ENCODE data around the gene PRPF18. TPM values are rescaled to one million over a fixed set of nuclear protein-coding genes. Genes with fewer than 3 reads are reported as not detected.

Gene PRPF18
- total and polyA plus RNA-seq, 7 experiments from 2014 or later: 20.2 to 42.8 (median 28.8) TPM

GRCh38 chr10:13651969-13652720 is 65.4 kb downstream of the PRPF18 start:
- no peak overlapping the region for H3K27ac ChIP-seq (ENCODE audit: low read depth, low read length)
- no peaks in the 10 kb centered on the region for H3K36me3 ChIP-seq (ENCODE audit: control insufficient read depth in 2 of 3, insufficient read depth in 3 of 3, low read length in 3 of 3)
- no peaks in the 10 kb centered on the region for H3K27me3 Mint-ChIP-seq
- no peak overlapping the region for H3K4me3 ChIP-seq (ENCODE audit: low read length)
- intact Hi-C loops (cut with micrococcal nuclease): no loop called here
- peak overlapping the region in 3 of 9 donors; percentile 12 to 40 (median 23) for H3K27ac Mint-ChIP-seq
- no peaks in the 10 kb centered on the region for H3K9me3 Mint-ChIP-seq
- peaks cover 0 to 17% (median 16%) of the 10 kb centered on the region in 7 donors for H3K4me1 Mint-ChIP-seq
- H3K9me3 ChIP-seq (ENCODE audit: control insufficient read depth in 2 of 3, low read length in 3 of 3): no peaks in the 10 kb centered on the region
- peaks cover 5 to 7% of the 10 kb centered on the region in 2 donors for H3K4me1 ChIP-seq (ENCODE audit: control insufficient read depth in 2 of 2, insufficient read depth in 2 of 2, low read length in 2 of 2)
- no peak overlapping the region for H3K4me3 Mint-ChIP-seq
- no peaks in the 10 kb centered on the region for H3K27me3 ChIP-seq (ENCODE audit: control insufficient read depth in 2 of 2, insufficient read depth in 2 of 2, low read length in 2 of 2)
- ATAC-seq (no peak), DNase-seq (no peak)
- ChIA-PET CTCF (interaction anchor here (1.6 kb wide), 1 partner anchor 7 kb away, joined by 3 read pairs; no protein-coding TSS in a partner anchor), POLR2A (interaction anchor here (1.2 kb wide), 1 partner anchor 9 kb away, joined by 3 read pairs; no protein-coding TSS in a partner anchor)
- H3K36me3 Mint-ChIP-seq: peaks cover 0 to 25% (median 5%) of the 10 kb centered on the region in 5 donors

GRCh38 chr10:13652860-13653259 is 66.1 kb downstream of the PRPF18 start:
- ChIA-PET POLR2A (no interaction called here), CTCF (no interaction called here)
- Mint-ChIP-seq H3K27ac (peak overlapping the region in 1 of 9 donors; percentile 22), H3K9me3 (no peaks in the 10 kb centered on the region), H3K4me1 (peaks cover 0 to 14% (median 12%) of the 10 kb centered on the region in 7 donors), H3K4me3 (no peak overlapping the region), H3K36me3 (peaks cover 0 to 22% (median 4%) of the 10 kb centered on the region in 5 donors), H3K27me3 (no peaks in the 10 kb centered on the region)
- Histone ChIP-seq H3K9me3 (ENCODE audit: control insufficient read depth in 2 of 3, low read length in 3 of 3) (no peaks in the 10 kb centered on the region), H3K4me3 (ENCODE audit: low read length) (no peak overlapping the region), H3K27ac (ENCODE audit: low read depth, low read length) (no peak overlapping the region), H3K36me3 (ENCODE audit: control insufficient read depth in 2 of 3, insufficient read depth in 3 of 3, low read length in 3 of 3) (no peaks in the 10 kb centered on the region), H3K27me3 (ENCODE audit: control insufficient read depth in 2 of 2, insufficient read depth in 2 of 2, low read length in 2 of 2) (no peaks in the 10 kb centered on the region), H3K4me1 (ENCODE audit: control insufficient read depth in 2 of 2, insufficient read depth in 2 of 2, low read length in 2 of 2) (peaks cover 5 to 7% of the 10 kb centered on the region in 2 donors)
- intact Hi-C loops (cut with micrococcal nuclease): no loop called here
- no peak for ATAC-seq
- DNase-seq: no peak

GRCh38 chr10:13654118-13654830 is 67.5 kb downstream of the PRPF18 start:
- DNase-seq (no peak), ATAC-seq (no peak)
- H3K27ac Mint-ChIP-seq: peak overlapping the region in 3 of 9 donors; percentile 5 to 65 (median 43)
- CTCF ChIA-PET: interaction anchor here (0.7 kb wide), 1 partner anchor 121 kb away, joined by 3 read pairs; no protein-coding TSS in a partner anchor
- H3K4me3 ChIP-seq (ENCODE audit: low read length): no peak overlapping the region
- peaks cover 0 to 6% (median 3%) of the 10 kb centered on the region in 7 donors for H3K4me1 Mint-ChIP-seq
- peaks cover 0 to 6% of the 10 kb centered on the region in 2 donors for H3K4me1 ChIP-seq (ENCODE audit: control insufficient read depth in 2 of 2, insufficient read depth in 2 of 2, low read length in 2 of 2)
- H3K27me3 Mint-ChIP-seq: no peaks in the 10 kb centered on the region
- no peak overlapping the region for H3K4me3 Mint-ChIP-seq
- POLR2A ChIA-PET: no interaction called here
- no peaks in the 10 kb centered on the region for H3K36me3 ChIP-seq (ENCODE audit: control insufficient read depth in 2 of 3, insufficient read depth in 3 of 3, low read length in 3 of 3)
- H3K27ac ChIP-seq (ENCODE audit: low read depth, low read length): no peak overlapping the region
- peaks cover 0 to 8% (median 4%) of the 10 kb centered on the region in 5 donors for H3K36me3 Mint-ChIP-seq
- H3K9me3 Mint-ChIP-seq: no peaks in the 10 kb centered on the region
- H3K9me3 ChIP-seq (ENCODE audit: control insufficient read depth in 2 of 3, low read length in 3 of 3): no peaks in the 10 kb centered on the region
- no peaks in the 10 kb centered on the region for H3K27me3 ChIP-seq (ENCODE audit: control insufficient read depth in 2 of 2, insufficient read depth in 2 of 2, low read length in 2 of 2)
- intact Hi-C loops (cut with micrococcal nuclease): no loop called here

DNA sequence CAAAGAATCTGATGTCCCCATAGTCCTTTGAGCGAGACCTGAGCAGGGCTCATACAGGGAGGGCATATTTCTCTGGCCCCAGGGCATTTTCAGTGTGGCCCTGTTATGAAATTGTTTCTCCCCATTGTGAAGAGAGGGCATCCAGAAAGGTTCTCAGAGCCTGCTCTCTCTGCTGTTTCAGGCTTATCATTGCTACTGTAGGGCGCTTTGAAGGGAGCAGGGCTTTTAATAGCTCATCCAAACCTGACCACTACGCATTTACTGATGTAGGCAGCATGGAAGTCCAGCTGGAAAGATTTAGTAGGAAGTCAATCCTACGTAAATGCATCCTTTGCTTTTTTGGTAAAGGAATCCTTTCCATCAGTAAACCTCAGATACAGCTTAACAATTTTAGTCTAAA is 68.1 kb downstream of the PRPF18 start:
- POLR2A ChIA-PET: no interaction called here

GRCh38 chr10:13656337-13657100 is 69.8 kb downstream of the PRPF18 start:
- Mint-ChIP-seq H3K9me3 (no peaks in the 10 kb centered on the region), H3K27ac (no peak overlapping the region), H3K4me3 (no peak overlapping the region), H3K4me1 (peaks cover 6 to 16% (median 14%) of the 10 kb centered on the region in 7 donors), H3K36me3 (peaks cover 0 to 8% (median 4%) of the 10 kb centered on the region in 5 donors), H3K27me3 (peaks cover 0 to 4% (median 0%) of the 10 kb centered on the region in 5 donors)
- Histone ChIP-seq H3K4me3 (ENCODE audit: low read length) (no peak overlapping the region), H3K27ac (ENCODE audit: low read depth, low read length) (no peak overlapping the region), H3K27me3 (ENCODE audit: control insufficient read depth in 2 of 2, insufficient read depth in 2 of 2, low read length in 2 of 2) (no peaks in the 10 kb centered on the region), H3K4me1 (ENCODE audit: control insufficient read depth in 2 of 2, insufficient read depth in 2 of 2, low read length in 2 of 2) (peaks cover 0 to 16% of the 10 kb centered on the region in 2 donors), H3K36me3 (ENCODE audit: control insufficient read depth in 2 of 3, insufficient read depth in 3 of 3, low read length in 3 of 3) (no peaks in the 10 kb centered on the region), H3K9me3 (ENCODE audit: control insufficient read depth in 2 of 3, low read length in 3 of 3) (no peaks in the 10 kb centered on the region)
- intact Hi-C loops (cut with micrococcal nuclease): no loop called here
- ATAC-seq: no peak
- ChIA-PET CTCF (no interaction called here), POLR2A (interaction anchor here (0.6 kb wide), 1 partner anchor 119 kb away, joined by 3 read pairs; no protein-coding TSS in a partner anchor)
- no peak for DNase-seq

More for the DNA sequence above, 68.1 kb downstream of the PRPF18 start:
- peaks cover under 1 to 11% (median 6%) of the 10 kb centered on the region in 7 donors for H3K4me1 Mint-ChIP-seq
- H3K27ac ChIP-seq (ENCODE audit: low read depth, low read length): no peak overlapping the region
- H3K9me3 ChIP-seq (ENCODE audit: control insufficient read depth in 2 of 3, low read length in 3 of 3): no peaks in the 10 kb centered on the region
- peaks cover 0 to 8% (median 4%) of the 10 kb centered on the region in 5 donors for H3K36me3 Mint-ChIP-seq
- no peak overlapping the region for H3K4me3 Mint-ChIP-seq
- H3K9me3 Mint-ChIP-seq: no peaks in the 10 kb centered on the region
- H3K27ac Mint-ChIP-seq: peak overlapping the region in 1 of 9 donors; percentile 43
- H3K36me3 ChIP-seq (ENCODE audit: control insufficient read depth in 2 of 3, insufficient read depth in 3 of 3, low read length in 3 of 3): no peaks in the 10 kb centered on the region
- no peaks in the 10 kb centered on the region for H3K27me3 ChIP-seq (ENCODE audit: control insufficient read depth in 2 of 2, insufficient read depth in 2 of 2, low read length in 2 of 2)
- no peak for DNase-seq
- peaks cover 0 to 11% of the 10 kb centered on the region in 2 donors for H3K4me1 ChIP-seq (ENCODE audit: control insufficient read depth in 2 of 2, insufficient read depth in 2 of 2, low read length in 2 of 2)
- ATAC-seq: no peak
- H3K4me3 ChIP-seq (ENCODE audit: low read length): no peak overlapping the region
- intact Hi-C loops (cut with micrococcal nuclease): no loop called here
- CTCF ChIA-PET: interaction anchor here (0.7 kb wide), 1 partner anchor 121 kb away, joined by 3 read pairs; no protein-coding TSS in a partner anchor
- no peaks in the 10 kb centered on the region for H3K27me3 Mint-ChIP-seq

DNA sequence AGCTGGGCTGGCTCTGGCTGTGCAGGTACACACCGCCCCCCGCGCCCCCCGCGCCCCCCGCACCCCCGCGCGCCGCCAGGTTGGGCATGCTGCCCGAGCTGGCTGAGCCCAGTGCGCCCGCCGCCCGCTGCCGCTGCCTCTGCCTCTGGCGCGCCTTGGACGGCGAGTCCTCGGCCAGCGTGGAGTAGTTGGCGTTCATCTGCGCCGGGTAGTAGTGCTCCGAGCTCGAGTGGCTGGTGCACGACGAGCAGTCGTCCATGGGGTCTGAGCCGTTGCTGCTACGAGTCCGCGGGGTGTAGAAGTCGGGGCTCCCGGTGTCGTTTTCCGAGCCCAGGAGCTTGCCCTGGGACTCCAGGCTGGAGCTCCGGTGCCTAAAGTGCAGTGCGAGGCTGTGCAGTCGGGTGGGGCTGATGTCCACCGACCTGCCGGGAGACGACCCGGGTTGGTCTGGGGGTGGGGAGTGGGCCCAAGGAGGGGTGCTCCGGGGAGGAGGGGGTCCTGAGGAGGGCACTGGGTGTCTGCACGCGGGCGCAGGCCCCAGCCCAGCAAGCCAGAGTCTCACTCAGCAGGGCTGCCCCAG is 70.4 kb downstream of the PRPF18 start:
- Histone ChIP-seq H3K36me3 (ENCODE audit: control insufficient read depth in 2 of 3, insufficient read depth in 3 of 3, low read length in 3 of 3) (no peaks in the 10 kb centered on the region), H3K27me3 (ENCODE audit: control insufficient read depth in 2 of 2, insufficient read depth in 2 of 2, low read length in 2 of 2) (no peaks in the 10 kb centered on the region), H3K4me1 (ENCODE audit: control insufficient read depth in 2 of 2, insufficient read depth in 2 of 2, low read length in 2 of 2) (peaks cover 0 to 16% of the 10 kb centered on the region in 2 donors), H3K27ac (ENCODE audit: low read depth, low read length) (no peak overlapping the region), H3K9me3 (ENCODE audit: control insufficient read depth in 2 of 3, low read length in 3 of 3) (no peaks in the 10 kb centered on the region), H3K4me3 (ENCODE audit: low read length) (no peak overlapping the region)
- ChIA-PET CTCF (interaction anchor here (0.6 kb wide), 1 partner anchor 267 kb away, joined by 4 read pairs; no protein-coding TSS in a partner anchor), POLR2A (no interaction called here)
- DNase-seq (no peak), ATAC-seq (no peak)
- no peak overlapping the region for H3K4me3 Mint-ChIP-seq
- intact Hi-C loops (cut with micrococcal nuclease): no loop called here
- H3K27me3 Mint-ChIP-seq: peaks cover 0 to 4% (median 0%) of the 10 kb centered on the region in 5 donors
- peaks cover 0 to 4% (median 3%) of the 10 kb centered on the region in 5 donors for H3K36me3 Mint-ChIP-seq
- peaks cover 6 to 16% (median 14%) of the 10 kb centered on the region in 7 donors for H3K4me1 Mint-ChIP-seq
- no peak overlapping the region for H3K27ac Mint-ChIP-seq
- no peaks in the 10 kb centered on the region for H3K9me3 Mint-ChIP-seq

Measured in naive thymus-derived CD4-positive, alpha-beta T cell (primary cell).